ENCODE data around the gene UGGT2. TPM values are rescaled to one million over a fixed set of nuclear protein-coding genes. Genes with fewer than 3 reads are reported as not detected.

Gene UGGT2
- 10 to 100 TPM; 17.5 to 29.9 (median 25.2) TPM for total RNA-seq

DNA sequence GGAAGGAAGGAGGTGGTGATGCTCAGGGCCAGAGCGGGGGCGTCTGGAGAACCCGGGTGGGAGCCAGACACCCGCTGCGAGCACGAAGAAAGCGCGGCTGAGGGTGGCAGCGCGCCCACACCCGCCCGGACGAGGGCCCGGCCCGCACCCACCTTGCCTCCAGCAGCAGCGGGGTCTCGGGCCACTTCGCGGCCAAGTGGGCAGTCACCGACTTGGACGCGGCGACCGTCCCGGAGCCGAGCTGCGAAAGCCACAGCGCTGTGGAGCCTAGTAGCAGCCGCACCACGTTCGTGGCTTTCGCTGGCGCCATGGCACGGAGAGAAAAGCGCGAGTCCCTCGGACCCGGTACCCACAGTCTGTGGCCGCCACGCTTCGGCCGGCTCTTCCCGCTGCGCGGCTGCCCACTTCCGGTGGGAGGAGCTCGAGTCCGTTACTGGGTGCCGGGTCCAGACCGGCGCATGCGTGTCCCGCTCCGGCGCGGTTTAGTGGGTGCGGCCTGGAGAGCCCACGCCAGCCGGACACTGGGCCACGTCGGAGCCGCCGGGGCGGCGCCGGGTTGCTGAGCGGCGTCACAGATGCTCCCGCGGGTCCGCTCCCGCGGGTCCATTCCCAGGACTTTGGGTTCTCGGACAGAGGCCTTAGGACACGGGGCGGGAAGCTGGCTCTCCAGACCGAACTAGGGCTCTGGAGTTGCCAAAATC lies at the start of gene UGGT2:
Gene UGGT2, minus strand, starts transcription at position 399 of the 701 bp plus-strand sequence. Its CDS starts 89 bp downstream, at position 310.
- H3K36me3 ChIP-seq = no peaks in the 10 kb centered on the region
- no peaks in the 10 kb centered on the region for H3K4me1 ChIP-seq
- H3K27ac ChIP-seq = peak within 1 kb of the TSS; percentile 61 to 80 (median 68)
- TF ChIP-seq, protein P1, sequence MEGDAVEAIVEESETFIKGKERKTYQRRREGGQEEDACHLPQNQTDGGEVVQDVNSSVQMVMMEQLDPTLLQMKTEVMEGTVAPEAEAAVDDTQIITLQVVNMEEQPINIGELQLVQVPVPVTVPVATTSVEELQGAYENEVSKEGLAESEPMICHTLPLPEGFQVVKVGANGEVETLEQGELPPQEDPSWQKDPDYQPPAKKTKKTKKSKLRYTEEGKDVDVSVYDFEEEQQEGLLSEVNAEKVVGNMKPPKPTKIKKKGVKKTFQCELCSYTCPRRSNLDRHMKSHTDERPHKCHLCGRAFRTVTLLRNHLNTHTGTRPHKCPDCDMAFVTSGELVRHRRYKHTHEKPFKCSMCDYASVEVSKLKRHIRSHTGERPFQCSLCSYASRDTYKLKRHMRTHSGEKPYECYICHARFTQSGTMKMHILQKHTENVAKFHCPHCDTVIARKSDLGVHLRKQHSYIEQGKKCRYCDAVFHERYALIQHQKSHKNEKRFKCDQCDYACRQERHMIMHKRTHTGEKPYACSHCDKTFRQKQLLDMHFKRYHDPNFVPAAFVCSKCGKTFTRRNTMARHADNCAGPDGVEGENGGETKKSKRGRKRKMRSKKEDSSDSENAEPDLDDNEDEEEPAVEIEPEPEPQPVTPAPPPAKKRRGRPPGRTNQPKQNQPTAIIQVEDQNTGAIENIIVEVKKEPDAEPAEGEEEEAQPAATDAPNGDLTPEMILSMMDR (IDR thresholded peaks at IDR 0.05) = no peak
- TF ChIP-seq POLR2A (IDR thresholded peaks at IDR 0.05) = peak; percentile 58 to 59
- DNase-seq = peak; percentile 64 to 95 (median 94)
- peak within 1 kb of the TSS; percentile 47 to 88 (median 72) for H3K4me3 ChIP-seq
- no peaks in the 10 kb centered on the region for H3K27me3 ChIP-seq
- H3K9me3 ChIP-seq = no peaks in the 10 kb centered on the region

DNA sequence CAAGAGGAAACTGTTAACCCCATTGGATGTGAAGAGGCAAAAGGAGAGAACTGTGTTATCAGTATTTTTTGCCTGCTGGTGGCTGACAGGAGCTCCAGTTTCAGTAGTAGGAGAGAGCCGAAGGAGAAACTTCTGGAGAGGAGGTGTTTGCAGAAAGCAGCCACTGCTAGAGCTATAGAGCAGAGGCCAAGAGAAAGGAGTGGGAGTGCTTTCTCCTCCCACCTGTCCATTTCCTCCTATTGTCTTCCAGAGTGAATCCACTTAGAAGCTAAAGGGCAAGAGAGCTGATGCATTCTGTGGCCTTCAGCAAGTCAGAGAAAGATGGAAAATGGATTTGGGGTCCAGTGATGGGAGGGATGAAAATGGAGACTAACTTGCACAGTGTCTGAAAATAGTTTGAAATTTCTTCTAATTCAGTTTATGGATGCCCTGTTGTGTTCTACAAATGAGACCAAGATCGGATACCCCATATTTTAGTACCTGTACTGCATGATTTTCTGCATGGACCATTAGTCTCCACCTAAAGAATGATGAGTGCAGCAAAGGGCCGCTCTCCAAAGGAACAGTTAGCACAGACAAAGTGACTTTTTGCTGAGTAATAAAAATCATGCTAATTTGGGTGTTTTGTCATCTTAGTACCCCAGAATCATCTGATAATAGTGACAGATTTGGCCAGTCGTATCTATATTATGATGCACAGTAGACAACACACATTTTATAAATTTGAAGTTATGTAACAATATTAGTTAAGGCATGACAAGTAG lies 47.4 kb upstream of the UGGT2 start:
- Histone ChIP-seq H3K27ac (no peak overlapping the region), H3K4me1 (no peaks in the 10 kb centered on the region), H3K36me3 (no peaks in the 10 kb centered on the region), H3K4me3 (no peak overlapping the region), H3K9me3 (no peaks in the 10 kb centered on the region), H3K27me3 (no peaks in the 10 kb centered on the region)
- no peak for DNase-seq
- TF ChIP-seq POLR2A (IDR thresholded peaks at IDR 0.05) = no peak
- TF ChIP-seq, protein P1 (IDR thresholded peaks at IDR 0.05) = no peak

DNA sequence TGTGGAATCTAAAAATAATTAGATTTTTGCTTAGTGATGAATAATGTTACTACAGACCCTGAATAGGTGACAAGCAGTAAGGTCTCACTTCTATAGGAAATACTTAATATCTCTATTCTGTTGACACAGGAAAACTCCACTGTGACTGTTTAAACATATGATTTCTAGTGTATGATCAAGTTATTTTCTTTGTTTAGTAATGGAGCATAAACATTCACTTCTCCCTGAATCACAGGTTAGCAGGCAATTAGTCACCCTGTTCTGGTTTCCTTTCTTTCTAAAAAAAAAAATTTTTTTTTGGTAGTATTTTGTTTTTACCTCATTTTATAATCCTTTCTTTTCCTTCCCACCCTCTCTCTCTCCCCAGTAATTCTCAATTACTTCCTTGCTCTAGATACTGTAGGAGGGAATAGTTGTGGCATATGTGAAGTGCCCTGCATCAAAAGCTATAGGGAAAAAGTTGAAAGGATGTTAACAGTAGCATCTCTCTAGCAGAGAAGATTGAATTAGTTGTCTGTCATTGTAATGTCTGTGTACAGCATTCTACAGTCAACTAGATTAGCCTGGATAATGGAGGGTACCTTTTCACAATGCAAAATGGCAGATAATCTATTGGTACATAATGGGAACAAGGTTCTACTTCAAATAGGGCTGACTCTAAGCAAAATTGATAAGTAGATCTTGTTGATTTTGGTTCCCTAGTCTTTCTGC lies 40.2 kb upstream of the UGGT2 start:
- H3K4me3 ChIP-seq = no peak overlapping the region
- peaks cover 0 to 13% (median 0%) of the 10 kb centered on the region in 4 donors for H3K4me1 ChIP-seq
- no peak for DNase-seq
- no peaks in the 10 kb centered on the region for H3K36me3 ChIP-seq
- H3K27me3 ChIP-seq = peaks cover 0 to 9% of the 10 kb centered on the region in 2 donors
- H3K27ac ChIP-seq = no peak overlapping the region
- H3K9me3 ChIP-seq = no peaks in the 10 kb centered on the region
- no peak for TF ChIP-seq POLR2A (IDR thresholded peaks at IDR 0.05)

GRCh38 chr13:96091164-96092117 lies 38.2 kb upstream of the UGGT2 start:
- H3K27ac ChIP-seq = no peak overlapping the region
- H3K27me3 ChIP-seq = peaks cover 0 to 9% of the 10 kb centered on the region in 2 donors
- peak overlapping the region in 3 of 4 donors; percentile 24 to 49 (median 46) for H3K4me3 ChIP-seq
- no peaks in the 10 kb centered on the region for H3K9me3 ChIP-seq
- H3K4me1 ChIP-seq = peaks cover 0 to 13% (median 0%) of the 10 kb centered on the region in 4 donors
- DNase-seq = peak in 1 of 3 donors; percentile 49
- no peaks in the 10 kb centered on the region for H3K36me3 ChIP-seq
- TF ChIP-seq, protein P1 (IDR thresholded peaks at IDR 0.05) = no peak
- no peak for TF ChIP-seq POLR2A (IDR thresholded peaks at IDR 0.05)

- no peak overlapping the region for H3K27ac ChIP-seq
- no peak for TF ChIP-seq POLR2A (IDR thresholded peaks at IDR 0.05)
- TF ChIP-seq, protein P1 (IDR thresholded peaks at IDR 0.05) = no peak
- peak overlapping the region in 3 of 4 donors; percentile 24 to 49 (median 46) for H3K4me3 ChIP-seq
- no peak for DNase-seq
- H3K36me3 ChIP-seq = no peaks in the 10 kb centered on the region
- H3K9me3 ChIP-seq = no peaks in the 10 kb centered on the region
- H3K4me1 ChIP-seq = peaks cover 0 to 13% (median 0%) of the 10 kb centered on the region in 4 donors
- H3K27me3 ChIP-seq = peaks cover 0 to 9% of the 10 kb centered on the region in 2 donors
Observed at GRCh38 chr13:96090240-96091101, 37.3 kb upstream of the UGGT2 start.

All from Peyer's patch (tissue), 4 donors.